ENCODE results near the gene LMX1A.

DNA sequence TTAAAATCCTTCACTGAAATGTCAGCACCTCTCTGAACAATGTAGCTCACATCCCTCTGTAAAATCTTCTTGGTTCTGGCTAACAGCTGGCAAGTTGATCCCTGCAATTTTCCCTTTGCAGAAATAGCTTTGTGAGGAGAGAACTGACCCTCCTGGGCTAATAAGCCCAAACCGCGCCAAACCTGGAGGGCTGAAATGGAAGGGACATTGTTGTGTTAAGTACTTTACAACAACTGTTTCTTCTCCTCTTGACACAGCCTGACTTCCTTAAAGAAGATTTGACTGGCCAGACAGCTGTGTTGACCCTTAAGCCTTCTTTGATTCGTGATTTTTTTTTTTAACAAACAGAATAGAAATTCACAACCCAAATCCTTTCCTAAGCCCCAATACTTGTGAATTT, 5.7 kb downstream of the LMX1A start:
- TF ChIP-seq, protein P1, sequence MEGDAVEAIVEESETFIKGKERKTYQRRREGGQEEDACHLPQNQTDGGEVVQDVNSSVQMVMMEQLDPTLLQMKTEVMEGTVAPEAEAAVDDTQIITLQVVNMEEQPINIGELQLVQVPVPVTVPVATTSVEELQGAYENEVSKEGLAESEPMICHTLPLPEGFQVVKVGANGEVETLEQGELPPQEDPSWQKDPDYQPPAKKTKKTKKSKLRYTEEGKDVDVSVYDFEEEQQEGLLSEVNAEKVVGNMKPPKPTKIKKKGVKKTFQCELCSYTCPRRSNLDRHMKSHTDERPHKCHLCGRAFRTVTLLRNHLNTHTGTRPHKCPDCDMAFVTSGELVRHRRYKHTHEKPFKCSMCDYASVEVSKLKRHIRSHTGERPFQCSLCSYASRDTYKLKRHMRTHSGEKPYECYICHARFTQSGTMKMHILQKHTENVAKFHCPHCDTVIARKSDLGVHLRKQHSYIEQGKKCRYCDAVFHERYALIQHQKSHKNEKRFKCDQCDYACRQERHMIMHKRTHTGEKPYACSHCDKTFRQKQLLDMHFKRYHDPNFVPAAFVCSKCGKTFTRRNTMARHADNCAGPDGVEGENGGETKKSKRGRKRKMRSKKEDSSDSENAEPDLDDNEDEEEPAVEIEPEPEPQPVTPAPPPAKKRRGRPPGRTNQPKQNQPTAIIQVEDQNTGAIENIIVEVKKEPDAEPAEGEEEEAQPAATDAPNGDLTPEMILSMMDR (IDR thresholded peaks at IDR 0.05; ENCODE audit: low read depth, low read length): no peak
- TF ChIP-seq POLR2A (IDR thresholded peaks at IDR 0.05; ENCODE audit: extremely low read depth, insufficient read length): no peak
- TF ChIP-seq, protein P2, sequence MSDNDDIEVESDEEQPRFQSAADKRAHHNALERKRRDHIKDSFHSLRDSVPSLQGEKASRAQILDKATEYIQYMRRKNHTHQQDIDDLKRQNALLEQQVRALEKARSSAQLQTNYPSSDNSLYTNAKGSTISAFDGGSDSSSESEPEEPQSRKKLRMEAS (IDR thresholded peaks at IDR 0.05; ENCODE audit: low read depth, low read length): no peak

Measured in NB4 (cell line).